HG02981 (cell line): ENCODE measurements around the gene EEF2K.

Experiments used
- ATAC-seq: cut with Tn5 transposase; IDR thresholded peaks from one replicate; pipeline ENCODE4 v1.9.1; 2021; ENCODE audit warnings: mild to moderate bottlenecking, moderate library complexity; ENCODE audit not compliant: unreplicated experiment

The EEF2K gene

GRCh38 chr16:22314661-22315626 lies 108.9 kb downstream of the EEF2K start:
- no peak for ATAC-seq

- ATAC-seq, result no peak
These were observed 109.9 kb downstream of the EEF2K start for GRCh38 chr16:22315979-22316378.

- ATAC-seq, result no peak
These were observed 110.3 kb downstream of the EEF2K start for GRCh38 chr16:22316411-22316811.

- ATAC-seq, result no peak
These were observed 111.0 kb downstream of the EEF2K start for GRCh38 chr16:22317001-22317530.

- ATAC-seq, result no peak
These were observed 111.5 kb downstream of the EEF2K start for GRCh38 chr16:22317625-22318024.

GRCh38 chr16:22318690-22319358 lies 112.7 kb downstream of the EEF2K start:
- no peak for ATAC-seq

- no peak for ATAC-seq
These were observed 114.7 kb downstream of the EEF2K start for GRCh38 chr16:22320572-22321339.

- no peak for ATAC-seq
These were observed 115.4 kb downstream of the EEF2K start for GRCh38 chr16:22321340-22322001.

GRCh38 chr16:22322021-22322471 lies 116.0 kb downstream of the EEF2K start:
- ATAC-seq, result no peak

GRCh38 chr16:22322741-22323140 lies 116.7 kb downstream of the EEF2K start:
- no peak for ATAC-seq

GRCh38 chr16:22323173-22323958 lies 117.3 kb downstream of the EEF2K start:
- no peak for ATAC-seq

- ATAC-seq, result no peak
These were observed 118.1 kb downstream of the EEF2K start for GRCh38 chr16:22323959-22324786.

GRCh38 chr16:22324787-22325597 lies 118.9 kb downstream of the EEF2K start:
- no peak for ATAC-seq

GRCh38 chr16:22325598-22326368 lies 119.7 kb downstream of the EEF2K start:
- ATAC-seq, result no peak

- ATAC-seq, result no peak
These were observed 120.2 kb downstream of the EEF2K start for GRCh38 chr16:22326369-22326652.

GRCh38 chr16:22326771-22327445 lies 120.8 kb downstream of the EEF2K start:
- ATAC-seq, result no peak

GRCh38 chr16:22327446-22327775 lies 121.3 kb downstream of the EEF2K start:
- no peak for ATAC-seq
